Astrocyte (in vitro differentiated cells and primary cell): ENCODE measurements around the gene CCNF. TPM values are rescaled to one million over a fixed set of nuclear protein-coding genes. Genes with fewer than 3 reads are reported as not detected.

ENCODE experiments used
- DNase-seq: peaks from one replicate; pipeline ENCODE4 v3.0.0-alpha.2; 2010; ENCODE audit warnings: low read depth
- FAIRE-seq: peaks from 2 replicates; lab custom pipeline; 2011; peaks lifted over from hg19 to GRCh38; lab: Jason Lieb, UNC
- H2AFZ ChIP-seq: 2 replicates; pipeline ENCODE4 v1.6.0; 2012; ENCODE audit warnings: low read depth, low read length, inconsistent platforms
- H3K27ac ChIP-seq: 2 replicates; pipeline ENCODE4 v1.5.1; 2011; ENCODE audit warnings: low read depth, low read length, inconsistent platforms
- H3K27me3 ChIP-seq: 2 replicates; pipeline ENCODE4 v1.6.0; 2011; ENCODE audit warnings: low read length, inconsistent platforms; ENCODE audit not compliant: insufficient read depth
- H3K36me3 ChIP-seq: 2 replicates; pipeline ENCODE4 v1.5.1; 2011; ENCODE audit warnings: low read length, inconsistent platforms; ENCODE audit not compliant: insufficient read depth
- H3K4me1 ChIP-seq: 2 replicates; pipeline ENCODE4 v1.5.1; 2011; ENCODE audit warnings: low read length, inconsistent platforms; ENCODE audit not compliant: insufficient read depth
- H3K4me2 ChIP-seq: 2 replicates; pipeline ENCODE4 v1.6.0; 2012; ENCODE audit warnings: low read length, inconsistent platforms
- H3K4me3 ChIP-seq: 2 replicates; pipeline ENCODE4 v1.5.1; 2011; ENCODE audit warnings: low read depth, mild to moderate bottlenecking, low read length, inconsistent platforms; ENCODE audit not compliant: insufficient read depth
- H3K79me2 ChIP-seq: 2 replicates; pipeline ENCODE4 v1.6.0; 2012; ENCODE audit warnings: mild to moderate bottlenecking, low read length, inconsistent platforms; ENCODE audit not compliant: insufficient read depth
- H3K9ac ChIP-seq: 2 replicates; pipeline ENCODE4 v1.6.0; 2012; ENCODE audit warnings: mild to moderate bottlenecking, low read length, inconsistent platforms
- H3K9me3 ChIP-seq: 2 replicates; pipeline ENCODE4 v1.5.1; 2012; ENCODE audit warnings: low read depth, mild to moderate bottlenecking, low read length, inconsistent platforms; ENCODE audit not compliant: insufficient read depth
- H4K20me1 ChIP-seq: 2 replicates; pipeline ENCODE4 v1.6.0; 2012; ENCODE audit warnings: low read length, inconsistent platforms; ENCODE audit not compliant: insufficient read depth
- H3K27ac Mint-ChIP-seq: one replicate; pipeline ENCODE4 v1.8.0; 2021; ENCODE audit warnings: mild to moderate bottlenecking, mixed read lengths; ENCODE audit not compliant: unreplicated experiment
- H3K27me3 Mint-ChIP-seq: one replicate; pipeline ENCODE4 v1.8.0; 2021; ENCODE audit warnings: low read depth, mixed read lengths; ENCODE audit not compliant: unreplicated experiment
- H3K36me3 Mint-ChIP-seq: one replicate; pipeline ENCODE4 v1.8.0; 2021; ENCODE audit warnings: low read depth, mixed read lengths; ENCODE audit not compliant: unreplicated experiment
- H3K4me1 Mint-ChIP-seq: one replicate; pipeline ENCODE4 v1.8.0; 2021; ENCODE audit warnings: low read depth, mixed read lengths; ENCODE audit not compliant: unreplicated experiment
- H3K4me3 Mint-ChIP-seq: one replicate; pipeline ENCODE4 v1.8.0; 2021; ENCODE audit warnings: mild to moderate bottlenecking, moderate library complexity, mixed read lengths; ENCODE audit not compliant: unreplicated experiment
- H3K9me3 Mint-ChIP-seq: one replicate; pipeline ENCODE4 v1.8.0; 2021; ENCODE audit warnings: mild to moderate bottlenecking, mixed read lengths; ENCODE audit not compliant: unreplicated experiment
- EZH2 ChIP-seq: IDR thresholded peaks from 2 replicates; pipeline ENCODE4 v1.6.1; 2012; ENCODE audit warnings: mild to moderate bottlenecking, low read length, inconsistent platforms; ENCODE audit not compliant: insufficient read depth
- total RNA-seq: library from RNA; stranded (reverse); gene quantifications from 2 replicates; pipeline ENCODE4 v1.2.1, GENCODE V29; 2021
- TF ChIP-seq, protein P1 (sequence below): IDR thresholded peaks from 2 replicates; pipeline ENCODE4 v1.5.1; 2011; ENCODE audit warnings: low read depth, mild to moderate bottlenecking, inconsistent platforms, low read length, moderate library complexity; ENCODE audit not compliant: insufficient read depth

CCNF gene
- total RNA-seq, 1 donor from 2014 or later = 6.4 TPM

DNA sequence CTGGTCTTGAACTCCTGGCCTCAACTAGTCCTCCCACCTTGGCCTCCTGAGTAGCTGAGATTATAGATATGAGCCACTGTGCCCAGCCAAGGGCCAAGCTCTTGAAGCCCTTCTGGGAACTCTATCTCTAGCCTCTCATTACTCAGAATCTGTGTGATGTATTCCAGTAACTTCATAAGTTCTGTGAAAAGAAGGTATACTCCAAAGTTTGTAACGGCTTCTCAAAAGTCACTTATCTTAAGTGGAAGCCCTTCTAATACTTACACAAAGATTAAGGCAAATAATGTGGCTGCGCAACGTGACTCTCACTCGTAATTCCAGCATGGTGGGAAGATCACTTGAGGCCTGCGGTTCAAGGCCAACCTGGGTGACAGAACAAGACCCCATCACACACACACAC lies 65.4 kb downstream of the CCNF start:
- Mint-ChIP-seq H3K9me3 (no peaks in the 10 kb centered on the region), H3K27me3 (peaks cover 3% of the 10 kb centered on the region), H3K4me1 (no peaks in the 10 kb centered on the region), H3K27ac (no peak overlapping the region), H3K4me3 (no peak overlapping the region), H3K36me3 (peaks cover 9% of the 10 kb centered on the region)
- Histone ChIP-seq H3K79me2 (no peaks in the 10 kb centered on the region), H3K4me3 (no peak overlapping the region), H4K20me1 (peaks cover 15% of the 10 kb centered on the region), H2AFZ (no peak overlapping the region), H3K4me2 (no peak overlapping the region), H3K9ac (no peak overlapping the region), H3K27ac (no peak overlapping the region), H3K9me3 (no peaks in the 10 kb centered on the region), H3K36me3 (no peaks in the 10 kb centered on the region), H3K27me3 (no peaks in the 10 kb centered on the region), H3K4me1 (no peaks in the 10 kb centered on the region)
- TF ChIP-seq EZH2 = no peak
- TF ChIP-seq, protein P1, sequence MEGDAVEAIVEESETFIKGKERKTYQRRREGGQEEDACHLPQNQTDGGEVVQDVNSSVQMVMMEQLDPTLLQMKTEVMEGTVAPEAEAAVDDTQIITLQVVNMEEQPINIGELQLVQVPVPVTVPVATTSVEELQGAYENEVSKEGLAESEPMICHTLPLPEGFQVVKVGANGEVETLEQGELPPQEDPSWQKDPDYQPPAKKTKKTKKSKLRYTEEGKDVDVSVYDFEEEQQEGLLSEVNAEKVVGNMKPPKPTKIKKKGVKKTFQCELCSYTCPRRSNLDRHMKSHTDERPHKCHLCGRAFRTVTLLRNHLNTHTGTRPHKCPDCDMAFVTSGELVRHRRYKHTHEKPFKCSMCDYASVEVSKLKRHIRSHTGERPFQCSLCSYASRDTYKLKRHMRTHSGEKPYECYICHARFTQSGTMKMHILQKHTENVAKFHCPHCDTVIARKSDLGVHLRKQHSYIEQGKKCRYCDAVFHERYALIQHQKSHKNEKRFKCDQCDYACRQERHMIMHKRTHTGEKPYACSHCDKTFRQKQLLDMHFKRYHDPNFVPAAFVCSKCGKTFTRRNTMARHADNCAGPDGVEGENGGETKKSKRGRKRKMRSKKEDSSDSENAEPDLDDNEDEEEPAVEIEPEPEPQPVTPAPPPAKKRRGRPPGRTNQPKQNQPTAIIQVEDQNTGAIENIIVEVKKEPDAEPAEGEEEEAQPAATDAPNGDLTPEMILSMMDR = no peak
- no peak for DNase-seq
- no peak for FAIRE-seq

DNA sequence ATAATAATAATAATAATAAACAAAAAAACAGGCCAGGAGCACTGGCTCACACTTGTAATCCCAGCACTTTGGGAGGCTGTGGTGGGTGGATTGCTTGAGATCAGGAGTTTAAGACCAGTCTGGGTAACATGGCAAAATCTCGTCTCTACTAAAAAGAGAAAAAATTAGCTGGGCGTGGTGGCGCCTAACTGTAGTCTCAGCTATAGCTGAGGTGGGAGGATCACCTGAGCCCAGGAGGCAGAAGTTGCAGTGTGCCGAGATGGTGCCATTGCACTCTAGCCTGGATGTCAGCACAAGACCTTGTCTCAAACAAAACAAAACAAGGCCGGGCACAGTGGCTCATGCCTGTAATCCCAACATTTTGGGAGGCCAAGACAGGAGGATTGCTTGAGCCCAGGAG lies 65.8 kb downstream of the CCNF start:
- FAIRE-seq = no peak

DNA sequence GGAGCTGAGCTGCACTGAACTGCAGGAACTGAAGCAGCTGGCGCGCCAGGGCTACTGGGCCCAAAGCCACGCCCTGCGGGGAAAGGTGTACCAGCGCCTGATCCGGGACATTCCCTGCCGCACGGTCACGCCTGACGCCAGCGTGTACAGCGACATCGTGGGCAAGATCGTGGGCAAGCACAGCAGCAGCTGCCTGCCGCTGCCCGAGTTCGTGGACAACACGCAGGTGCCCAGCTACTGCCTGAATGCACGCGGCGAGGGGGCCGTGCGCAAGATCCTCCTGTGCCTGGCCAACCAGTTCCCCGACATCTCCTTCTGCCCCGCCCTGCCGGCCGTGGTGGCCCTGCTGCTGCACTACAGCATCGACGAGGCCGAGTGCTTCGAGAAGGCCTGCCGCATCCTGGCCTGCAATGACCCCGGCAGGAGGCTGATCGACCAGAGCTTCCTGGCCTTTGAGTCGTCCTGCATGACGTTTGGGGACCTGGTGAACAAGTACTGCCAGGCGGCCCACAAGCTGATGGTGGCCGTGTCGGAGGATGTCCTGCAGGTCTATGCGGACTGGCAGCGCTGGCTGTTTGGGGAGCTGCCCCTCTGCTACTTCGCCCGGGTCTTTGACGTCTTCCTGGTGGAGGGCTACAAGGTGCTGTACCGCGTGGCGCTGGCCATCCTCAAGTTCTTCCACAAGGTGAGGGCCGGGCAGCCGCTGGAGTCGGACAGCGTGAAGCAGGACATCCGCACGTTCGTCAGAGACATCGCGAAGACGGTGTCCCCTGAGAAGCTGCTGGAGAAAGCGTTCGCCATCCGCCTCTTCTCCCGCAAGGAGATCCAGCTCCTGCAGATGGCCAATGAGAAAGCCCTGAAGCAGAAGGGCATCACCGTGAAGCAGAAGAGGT lies 67.2 kb downstream of the CCNF start:
- Histone ChIP-seq H3K9me3 (no peaks in the 10 kb centered on the region), H3K4me3 (no peak overlapping the region), H2AFZ (no peak overlapping the region), H3K79me2 (no peaks in the 10 kb centered on the region), H4K20me1 (peaks cover 10% of the 10 kb centered on the region), H3K36me3 (no peaks in the 10 kb centered on the region), H3K27me3 (no peaks in the 10 kb centered on the region), H3K9ac (no peak overlapping the region), H3K4me2 (no peak overlapping the region), H3K27ac (no peak overlapping the region), H3K4me1 (no peaks in the 10 kb centered on the region)
- H3K36me3 Mint-ChIP-seq = peaks cover 5% of the 10 kb centered on the region
- H3K4me3 Mint-ChIP-seq = no peak overlapping the region
- H3K4me1 Mint-ChIP-seq = no peaks in the 10 kb centered on the region
- no peak overlapping the region for H3K27ac Mint-ChIP-seq
- DNase-seq = no peak
- H3K27me3 Mint-ChIP-seq = no peaks in the 10 kb centered on the region
- TF ChIP-seq, protein P1 = no peak
- no peak for FAIRE-seq
- no peaks in the 10 kb centered on the region for H3K9me3 Mint-ChIP-seq

More for the DNA sequence above, 65.8 kb downstream of the CCNF start:
- Histone ChIP-seq H3K27ac (no peak overlapping the region), H3K79me2 (no peaks in the 10 kb centered on the region), H3K4me1 (no peaks in the 10 kb centered on the region), H2AFZ (no peak overlapping the region), H3K27me3 (no peaks in the 10 kb centered on the region), H3K4me2 (no peak overlapping the region), H3K4me3 (no peak overlapping the region), H3K36me3 (no peaks in the 10 kb centered on the region), H4K20me1 (peaks cover 11% of the 10 kb centered on the region), H3K9me3 (no peaks in the 10 kb centered on the region), H3K9ac (no peak overlapping the region)
- H3K27ac Mint-ChIP-seq = no peak overlapping the region
- H3K27me3 Mint-ChIP-seq = peaks cover 3% of the 10 kb centered on the region
- H3K9me3 Mint-ChIP-seq = no peaks in the 10 kb centered on the region
- TF ChIP-seq EZH2 = no peak
- no peak overlapping the region for H3K4me3 Mint-ChIP-seq
- H3K36me3 Mint-ChIP-seq = peaks cover 7% of the 10 kb centered on the region
- no peak for DNase-seq
- no peaks in the 10 kb centered on the region for H3K4me1 Mint-ChIP-seq
